ENCODE measurements around the gene MYEOV.

GRCh38 chr11:69311767-69312385 is 17.9 kb downstream of the MYEOV start:
- TF ChIP-seq CTCF (IDR thresholded peaks at IDR 0.05) = no peak
- no peak for TF ChIP-seq ZFX (IDR thresholded peaks at IDR 0.05; ENCODE audit: borderline replicate concordance)

Data from 22Rv1 (cell line).